Measurements from ENCODE around the gene EHBP1.
"Not testable (repeated sequence)": the region's sequence is repeated elsewhere in the genome, so short reads cannot be mapped to it uniquely, and the experiment has no call there.

DNA sequence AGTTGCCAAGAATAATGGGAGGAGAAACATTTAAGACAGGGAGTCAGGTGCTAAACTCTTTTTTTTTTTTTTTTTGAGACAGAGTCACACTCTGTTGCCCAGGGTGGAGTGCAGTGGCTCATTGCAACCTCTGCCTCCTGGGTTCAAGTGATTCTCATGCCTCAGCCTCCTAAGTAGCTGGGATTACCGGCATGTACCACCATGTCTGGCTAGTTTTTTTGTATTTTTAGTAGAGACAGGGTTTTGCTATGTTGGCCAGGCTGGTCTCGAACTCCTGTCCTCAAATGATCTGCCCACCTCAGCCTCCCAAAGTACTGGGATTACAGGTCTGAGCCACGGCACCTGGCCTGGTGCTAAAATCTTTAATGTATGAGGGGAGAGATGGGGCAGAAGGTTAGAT is 7.7 kb downstream of the EHBP1 start:
- TF ChIP-seq, protein P1, sequence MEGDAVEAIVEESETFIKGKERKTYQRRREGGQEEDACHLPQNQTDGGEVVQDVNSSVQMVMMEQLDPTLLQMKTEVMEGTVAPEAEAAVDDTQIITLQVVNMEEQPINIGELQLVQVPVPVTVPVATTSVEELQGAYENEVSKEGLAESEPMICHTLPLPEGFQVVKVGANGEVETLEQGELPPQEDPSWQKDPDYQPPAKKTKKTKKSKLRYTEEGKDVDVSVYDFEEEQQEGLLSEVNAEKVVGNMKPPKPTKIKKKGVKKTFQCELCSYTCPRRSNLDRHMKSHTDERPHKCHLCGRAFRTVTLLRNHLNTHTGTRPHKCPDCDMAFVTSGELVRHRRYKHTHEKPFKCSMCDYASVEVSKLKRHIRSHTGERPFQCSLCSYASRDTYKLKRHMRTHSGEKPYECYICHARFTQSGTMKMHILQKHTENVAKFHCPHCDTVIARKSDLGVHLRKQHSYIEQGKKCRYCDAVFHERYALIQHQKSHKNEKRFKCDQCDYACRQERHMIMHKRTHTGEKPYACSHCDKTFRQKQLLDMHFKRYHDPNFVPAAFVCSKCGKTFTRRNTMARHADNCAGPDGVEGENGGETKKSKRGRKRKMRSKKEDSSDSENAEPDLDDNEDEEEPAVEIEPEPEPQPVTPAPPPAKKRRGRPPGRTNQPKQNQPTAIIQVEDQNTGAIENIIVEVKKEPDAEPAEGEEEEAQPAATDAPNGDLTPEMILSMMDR (IDR thresholded peaks at IDR 0.05), result not testable (repeated sequence)
- TF ChIP-seq POLR2A (IDR thresholded peaks at IDR 0.05), result not testable (repeated sequence)

All from uterus (tissue), 2 donors.